ENCODE results near the gene DPYSL4.
"Not testable (repeated sequence)": the region's sequence is repeated elsewhere in the genome, so short reads cannot be mapped to it uniquely, and the experiment has no call there.

DPYSL4 gene

GRCh38 chr10:132149917-132150316 is 36.8 kb upstream of the DPYSL4 start:
- DNase-seq (ENCODE audit: low read depth) = no peak

DNA sequence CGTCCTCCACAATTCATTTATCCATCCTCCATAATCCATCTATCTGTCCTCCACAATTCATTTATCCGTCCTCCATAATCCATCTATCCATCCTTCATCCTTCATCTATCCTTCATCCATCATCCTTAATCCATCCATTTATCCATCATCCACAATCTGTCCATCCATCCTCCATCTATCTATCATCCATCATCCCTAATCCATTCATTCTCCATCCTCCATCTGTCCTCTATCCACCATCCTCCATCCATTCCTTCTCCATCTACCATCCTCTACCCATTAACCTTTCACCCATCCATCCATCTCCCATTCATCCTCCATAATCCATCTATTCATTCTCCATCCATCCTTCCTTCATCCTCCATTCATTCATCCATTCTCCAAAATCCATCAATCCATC is 36.0 kb upstream of the DPYSL4 start:
- no peak for DNase-seq (ENCODE audit: low read depth)

GRCh38 chr10:132151286-132151950 is 35.3 kb upstream of the DPYSL4 start:
- no peak for DNase-seq (ENCODE audit: low read depth)

GRCh38 chr10:132151951-132152505 is 34.7 kb upstream of the DPYSL4 start:
- no peak for DNase-seq (ENCODE audit: low read depth)

- DNase-seq (ENCODE audit: low read depth) = no peak
These were observed 33.7 kb upstream of the DPYSL4 start for GRCh38 chr10:132152896-132153580.

DNA sequence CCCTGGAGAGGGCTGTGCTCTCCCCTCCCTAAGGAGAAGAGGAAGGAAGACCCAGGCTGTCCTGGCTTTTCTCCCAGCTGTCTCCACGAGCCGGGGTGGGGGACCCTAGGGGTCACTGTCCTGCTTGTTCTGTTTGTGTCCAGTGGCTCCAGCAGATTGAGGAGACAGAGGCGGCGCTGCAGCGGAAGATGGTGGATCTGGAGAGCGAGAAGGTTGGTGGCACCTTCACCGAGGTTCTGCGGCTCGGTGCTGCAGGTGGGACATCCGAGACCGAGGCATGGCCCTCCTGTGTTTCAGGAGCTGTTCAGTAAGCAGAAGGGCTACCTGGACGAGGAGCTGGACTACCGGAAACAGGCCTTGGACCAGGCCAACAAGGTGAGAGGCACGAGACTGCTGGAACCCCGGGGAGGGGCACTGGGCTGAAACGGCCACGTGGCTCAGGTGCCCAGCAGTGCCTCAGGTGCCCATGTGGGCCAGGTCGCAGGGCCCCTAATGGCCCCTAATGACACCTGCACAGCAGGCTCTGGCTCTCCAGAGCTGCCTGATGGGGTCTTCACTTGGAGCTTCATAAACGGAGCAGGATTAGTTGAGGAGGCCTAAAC is 33.0 kb upstream of the DPYSL4 start:
- no peak for DNase-seq (ENCODE audit: low read depth)

GRCh38 chr10:132154440-132154839 is 32.3 kb upstream of the DPYSL4 start:
- no peak for DNase-seq (ENCODE audit: low read depth)

DNA sequence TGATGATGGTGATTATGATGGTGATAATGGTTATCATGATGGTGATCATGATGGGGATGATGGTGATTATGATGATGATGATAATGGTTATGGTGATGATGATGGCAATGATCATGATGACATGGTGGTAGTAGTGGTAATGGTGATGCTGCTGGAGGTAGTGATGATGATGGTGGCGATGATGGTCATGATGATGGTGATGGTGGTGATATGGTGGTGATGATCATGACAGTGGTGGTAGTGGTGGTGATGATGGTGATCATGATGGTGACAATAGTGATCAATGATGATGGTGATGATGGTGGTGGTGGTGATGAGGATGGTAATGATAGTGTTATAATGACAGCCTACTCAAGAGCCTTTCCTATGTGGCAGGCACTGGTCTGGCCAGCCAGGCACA is 31.8 kb upstream of the DPYSL4 start:
- no peak for DNase-seq (ENCODE audit: low read depth)

DNA sequence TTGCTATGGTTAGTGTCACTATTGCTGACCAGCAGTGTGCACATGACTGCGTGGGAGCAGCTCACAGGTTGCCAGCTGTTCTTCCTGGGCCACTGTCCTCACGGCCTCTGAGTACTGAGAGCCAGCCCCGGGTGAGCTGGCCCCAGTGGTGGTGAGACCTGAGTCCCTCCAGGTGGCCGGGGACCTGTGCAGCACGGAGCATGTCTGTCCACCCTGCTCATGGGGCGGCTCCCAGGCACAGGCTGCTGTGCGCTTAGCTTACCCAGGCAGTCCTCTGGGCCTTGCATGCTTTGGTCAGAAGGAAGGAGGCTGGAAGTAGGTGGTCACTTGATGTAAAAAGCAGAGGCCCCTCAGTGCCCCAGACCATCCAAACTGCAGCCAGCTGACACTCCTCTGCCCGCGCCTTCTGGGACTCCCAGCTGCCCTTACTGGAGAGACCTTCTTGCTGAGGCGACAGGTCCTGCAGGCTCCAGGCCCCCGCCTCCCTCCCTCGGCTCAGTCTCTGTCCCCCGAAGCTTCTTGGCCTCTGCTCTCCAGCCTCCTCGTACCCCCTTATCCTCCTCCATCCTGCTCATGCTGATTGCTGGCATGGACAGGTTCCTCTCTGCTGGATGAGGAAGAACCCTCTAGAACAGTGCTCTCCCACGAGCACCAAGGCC is 30.9 kb upstream of the DPYSL4 start:
- no peak for DNase-seq (ENCODE audit: low read depth)

DNA sequence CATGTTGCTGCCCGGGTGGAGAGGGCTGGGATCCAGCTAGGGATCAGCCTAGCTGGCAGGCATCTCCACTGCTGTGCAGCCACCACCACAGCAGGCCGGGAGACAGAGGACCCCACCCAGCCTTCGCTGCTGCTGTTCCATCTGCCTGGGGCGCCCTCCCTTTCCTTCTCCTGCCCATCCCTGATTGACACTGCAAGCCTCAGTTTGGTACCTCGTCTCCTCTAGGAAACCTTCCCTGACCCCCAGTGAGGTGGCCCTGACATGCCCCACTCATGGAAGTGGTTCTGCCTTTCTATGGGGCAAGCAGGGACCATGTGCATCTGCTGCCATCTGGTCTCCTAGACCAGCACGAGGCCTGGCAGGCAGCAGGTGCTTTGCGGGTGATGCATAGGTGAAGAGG is 30.4 kb upstream of the DPYSL4 start:
- DNase-seq (ENCODE audit: low read depth) = no peak

- DNase-seq (ENCODE audit: low read depth) = no peak
These were observed 29.6 kb upstream of the DPYSL4 start for GRCh38 chr10:132157101-132157500.

- DNase-seq (ENCODE audit: low read depth) = no peak
These were observed 28.5 kb upstream of the DPYSL4 start for GRCh38 chr10:132158122-132158741.

GRCh38 chr10:132158823-132159222 is 27.9 kb upstream of the DPYSL4 start:
- no peak for DNase-seq (ENCODE audit: low read depth)

- not testable (repeated sequence) for DNase-seq (ENCODE audit: low read depth)
These were observed 27.2 kb upstream of the DPYSL4 start for GRCh38 chr10:132159302-132160230.

DNA sequence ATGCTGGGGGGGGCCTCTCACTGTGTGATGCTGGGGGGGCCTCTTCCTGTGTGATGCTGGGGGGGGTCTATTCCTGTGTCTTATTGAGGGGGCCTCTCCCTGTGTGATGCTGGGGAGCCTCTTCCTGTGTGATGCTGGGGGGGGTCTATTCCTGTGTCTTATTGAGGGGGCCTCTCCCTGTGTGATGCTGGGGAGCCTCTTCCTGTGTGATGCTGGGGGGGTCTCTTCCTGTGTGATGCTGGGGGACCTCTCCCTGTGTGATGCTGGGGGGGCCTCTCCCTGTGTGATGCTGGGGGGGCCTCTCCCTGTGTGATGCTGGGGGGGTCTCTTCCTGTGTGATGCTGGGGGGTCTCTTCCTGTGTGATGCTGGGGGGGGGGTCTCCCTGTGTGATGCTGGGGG is 26.5 kb upstream of the DPYSL4 start:
- not testable (repeated sequence) for DNase-seq (ENCODE audit: low read depth)

- DNase-seq (ENCODE audit: low read depth) = not testable (repeated sequence)
These were observed 25.7 kb upstream of the DPYSL4 start for GRCh38 chr10:132160834-132161622.

DNA sequence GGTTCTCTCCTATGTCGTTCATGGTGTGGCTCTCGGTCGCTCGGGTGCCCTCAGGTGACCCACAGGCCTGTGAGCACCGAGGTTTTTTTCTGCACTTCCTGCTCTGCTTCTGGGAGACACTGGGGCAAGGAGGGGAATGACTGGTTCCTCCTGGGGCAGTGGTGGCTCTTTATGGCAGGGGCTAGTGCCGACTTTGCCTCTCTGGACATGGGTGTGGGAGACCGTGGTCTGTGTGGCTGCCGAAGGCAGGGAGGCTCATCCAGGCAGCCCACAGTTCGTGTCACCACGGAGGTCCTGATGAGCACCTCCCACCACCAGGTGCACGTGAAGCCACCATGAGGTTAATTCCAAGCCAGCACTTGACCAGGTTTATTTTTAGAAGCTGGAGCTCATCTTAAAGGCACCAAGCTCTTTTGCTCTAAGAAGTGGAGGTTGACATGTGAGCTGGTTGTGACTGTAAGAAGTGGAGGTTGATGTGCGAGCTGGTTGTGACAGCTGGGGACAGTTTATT is 24.7 kb upstream of the DPYSL4 start:
- DNase-seq (ENCODE audit: low read depth) = peak; percentile 34

- no peak for DNase-seq (ENCODE audit: low read depth)
These were observed 24.0 kb upstream of the DPYSL4 start for GRCh38 chr10:132162590-132163277.

- peak; percentile 73 for DNase-seq (ENCODE audit: low read depth)
These were observed 23.4 kb upstream of the DPYSL4 start for GRCh38 chr10:132163278-132163765.
